ENCODE measurements around the gene S100Z. TPM values are rescaled to one million over a fixed set of nuclear protein-coding genes. Genes with fewer than 3 reads are reported as not detected.

S100Z gene
- total and polyA plus RNA-seq, 9 of the 15 experiments (the other 6 are each of a cell fraction or from before 2014, with no cell fraction given): 0.15 to 0.42 (median 0.20) TPM; not detected in 6

GRCh38 chr5:76867827-76868693 is 18.2 kb downstream of the S100Z start:
- DNase-seq (ENCODE audit: extremely low read depth in 1 of 4, low spot score in 3 of 4) (peak; percentile 67 to 76 (median 72)), FAIRE-seq (peak; percentile 78), ATAC-seq (peak; percentile 92)
- intact Hi-C loops (cut with micrococcal nuclease) (loop anchor here (1.0 to 5.0 kb wide), 3 partner anchors 148 to 624 kb away; partner anchors contain the start of gene WDR41), in situ Hi-C loops (cut with MboI) (loop anchor here (5.0 kb wide), 1 partner anchor 149 kb away; no protein-coding TSS in a partner anchor)
- Histone ChIP-seq H3K36me3 (ENCODE audit: control insufficient read depth, insufficient read depth, low read length) (no peaks in the 10 kb centered on the region), H2AFZ (ENCODE audit: low read depth, low read length) (no peak overlapping the region), H3K79me2 (ENCODE audit: control insufficient read depth, insufficient read depth, low read length) (no peaks in the 10 kb centered on the region), H3K9me1 (ENCODE audit: control insufficient read depth, insufficient read depth, low read length) (no peaks in the 10 kb centered on the region), H3K27me3 (ENCODE audit: control insufficient read depth in 2 of 2, insufficient read depth in 2 of 2, low read length in 2 of 2) (no peaks in the 10 kb centered on the region), H3K27ac (ENCODE audit: extremely low read depth, low read depth, low read length) (no peak overlapping the region), H3K9me3 (replicated peaks; ENCODE audit: control insufficient read depth, insufficient read depth, low read depth, low read length) (no peaks in the 10 kb centered on the region), H3K4me2 (ENCODE audit: insufficient read depth, low read length) (no peak overlapping the region), H3K9ac (ENCODE audit: insufficient read depth in 1 of 2, low read depth in 2 of 2, low read length in 2 of 2) (no peak overlapping the region), H3K4me1 (replicated peaks in 1 of 2; ENCODE audit: control insufficient read depth in 2 of 2, insufficient read depth in 2 of 2, low read length in 2 of 2) (no peaks in the 10 kb centered on the region), H4K20me1 (replicated peaks; ENCODE audit: control insufficient read depth, insufficient read depth, low read length) (no peaks in the 10 kb centered on the region), H3K4me3 (no peak overlapping the region)
- no TSS peak for BruUV-seq (replicated peaks)
- CTCF ChIA-PET (ENCODE audit: low intra/inter-chr PET ratio): interaction anchor here (0.6 to 3.4 kb wide), 7 partner anchors 96 to 456 kb away, joined by 3 to 29 read pairs (median 3); no protein-coding TSS in a partner anchor
- 48% methylated on average over 8 of the region's 8 CpGs for WGBS (ENCODE audit: insufficient coverage, low coverage, missing lambda C conversion rate)
- POLR2A ChIA-PET: interaction anchor here (0.7 kb wide), 1 partner anchor 8 kb away, joined by 3 read pairs; no protein-coding TSS in a partner anchor
- TF ChIP-seq SMC3 (conservative IDR thresholded peaks at IDR 0.05; ENCODE audit: insufficient read depth, low read depth, low read length) (peak; percentile 82), ZNF143 (CRISPR knock-in tag; IDR thresholded peaks at IDR 0.05) (peak; percentile 70), JUND (IDR thresholded peaks at IDR 0.05; ENCODE audit: borderline replicate concordance, low read depth, low read length) (0 out of 2 replicates have a peak, but pooled peaks have one; percentile 10), JUND (tag; IDR thresholded peaks at IDR 0.05; ENCODE audit: borderline replicate concordance, low read depth, low read length) (no peak), RCOR1 (IDR thresholded peaks at IDR 0.05; ENCODE audit: borderline replicate concordance in 1 of 2, low read depth in 2 of 2, low read length in 2 of 2) (peak in 1 of 2 experiments; percentile 38; a peak in 1 of 4 replicates), ATF2 (CRISPR knock-in tag; IDR thresholded peaks at IDR 0.05) (no peak), RB1 (IDR thresholded peaks at IDR 0.05; ENCODE audit: low read depth) (0 out of 2 replicates have a peak, but pooled peaks have one; percentile 15), REST (IDR thresholded peaks at IDR 0.05; ENCODE audit: borderline replicate concordance) (peak; percentile 89), REST (CRISPR knock-in tag; IDR thresholded peaks at IDR 0.05; ENCODE audit: low read depth) (no peak), SMAD2 (IDR thresholded peaks at IDR 0.05; ENCODE audit: low read depth, low read length) (no peak), MEF2A (IDR thresholded peaks at IDR 0.05; ENCODE audit: control insufficient read depth, low read depth, low read length) (peak; percentile 55; the same call in 1 of the 2 replicates)
